ENCODE data around the gene MORN4.

Gene MORN4

DNA sequence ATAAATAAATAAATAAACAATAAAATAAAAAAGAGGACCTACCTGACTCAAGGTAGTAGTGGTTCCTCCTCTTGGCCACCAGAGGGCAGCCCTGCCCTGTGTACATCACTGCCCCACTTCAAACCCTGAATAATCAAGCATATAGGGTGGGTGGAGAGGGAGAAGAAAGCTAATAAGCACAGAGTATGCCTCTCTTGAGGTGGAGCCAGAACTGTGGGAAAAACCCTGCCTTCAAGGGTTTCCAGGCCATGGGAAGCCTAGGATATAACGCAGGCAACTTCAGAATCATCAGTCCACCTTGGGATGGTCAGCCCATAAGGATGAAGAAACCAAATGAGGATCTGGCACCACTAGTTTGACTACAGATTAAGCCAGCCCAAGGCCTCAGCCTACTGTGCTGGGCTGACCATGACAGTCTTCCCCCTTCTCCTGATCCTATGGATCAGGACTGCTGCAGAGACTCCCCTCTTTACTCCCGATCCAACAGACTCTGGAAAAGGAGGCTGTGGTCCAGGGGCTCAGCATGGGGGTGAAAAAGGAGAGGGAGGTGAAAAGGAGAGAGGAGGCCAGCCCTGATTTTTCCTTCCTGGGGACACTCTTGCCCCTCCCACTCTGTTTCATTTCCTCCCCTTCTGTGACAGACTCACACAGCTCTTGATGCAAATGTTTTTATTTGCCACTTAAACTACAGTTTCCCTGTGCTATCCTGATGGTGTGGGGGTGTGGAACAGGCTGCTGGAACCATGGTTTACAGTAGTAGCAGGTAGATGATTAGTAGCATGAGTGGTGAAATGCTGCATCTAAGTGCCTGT, 43.7 kb upstream of the MORN4 start:
- Histone ChIP-seq H3K9me2 (ENCODE audit: low read depth, low read length) (no peaks in the 10 kb centered on the region), H4K20me1 (ENCODE audit: insufficient read depth, low read length) (no peaks in the 10 kb centered on the region), H3F3A (ENCODE audit: insufficient read depth, low read length) (no peaks in the 10 kb centered on the region), H3K27me3 (ENCODE audit: insufficient read depth, low read length) (no peaks in the 10 kb centered on the region), H2AFZ (ENCODE audit: low read length) (no peak overlapping the region), H3K36me3 (ENCODE audit: insufficient read depth, low read length) (no peaks in the 10 kb centered on the region; the same call in 1 of the 2 replicates), H3K9ac (ENCODE audit: low read length) (no peak overlapping the region), H3K27ac (ENCODE audit: low read depth, low read length, poor library complexity, severe bottlenecking) (no peak overlapping the region), H3K4me3 (ENCODE audit: low read depth, low read length, poor library complexity, severe bottlenecking) (no peak overlapping the region), H3K79me2 (ENCODE audit: insufficient read depth, low read length) (no peaks in the 10 kb centered on the region), H3K4me1 (ENCODE audit: insufficient read depth, low read length, severe bottlenecking) (no peaks in the 10 kb centered on the region), H3K9me3 (ENCODE audit: low read length) (no peaks in the 10 kb centered on the region), H3K4me2 (ENCODE audit: low read length) (no peak overlapping the region)
- TF ChIP-seq, protein P1, sequence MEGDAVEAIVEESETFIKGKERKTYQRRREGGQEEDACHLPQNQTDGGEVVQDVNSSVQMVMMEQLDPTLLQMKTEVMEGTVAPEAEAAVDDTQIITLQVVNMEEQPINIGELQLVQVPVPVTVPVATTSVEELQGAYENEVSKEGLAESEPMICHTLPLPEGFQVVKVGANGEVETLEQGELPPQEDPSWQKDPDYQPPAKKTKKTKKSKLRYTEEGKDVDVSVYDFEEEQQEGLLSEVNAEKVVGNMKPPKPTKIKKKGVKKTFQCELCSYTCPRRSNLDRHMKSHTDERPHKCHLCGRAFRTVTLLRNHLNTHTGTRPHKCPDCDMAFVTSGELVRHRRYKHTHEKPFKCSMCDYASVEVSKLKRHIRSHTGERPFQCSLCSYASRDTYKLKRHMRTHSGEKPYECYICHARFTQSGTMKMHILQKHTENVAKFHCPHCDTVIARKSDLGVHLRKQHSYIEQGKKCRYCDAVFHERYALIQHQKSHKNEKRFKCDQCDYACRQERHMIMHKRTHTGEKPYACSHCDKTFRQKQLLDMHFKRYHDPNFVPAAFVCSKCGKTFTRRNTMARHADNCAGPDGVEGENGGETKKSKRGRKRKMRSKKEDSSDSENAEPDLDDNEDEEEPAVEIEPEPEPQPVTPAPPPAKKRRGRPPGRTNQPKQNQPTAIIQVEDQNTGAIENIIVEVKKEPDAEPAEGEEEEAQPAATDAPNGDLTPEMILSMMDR (IDR thresholded peaks at IDR 0.05; ENCODE audit: low read length) = peak; percentile 44
- no peak for TF ChIP-seq EZH2 (IDR thresholded peaks at IDR 0.05; ENCODE audit: borderline replicate concordance, low read length)

DNA sequence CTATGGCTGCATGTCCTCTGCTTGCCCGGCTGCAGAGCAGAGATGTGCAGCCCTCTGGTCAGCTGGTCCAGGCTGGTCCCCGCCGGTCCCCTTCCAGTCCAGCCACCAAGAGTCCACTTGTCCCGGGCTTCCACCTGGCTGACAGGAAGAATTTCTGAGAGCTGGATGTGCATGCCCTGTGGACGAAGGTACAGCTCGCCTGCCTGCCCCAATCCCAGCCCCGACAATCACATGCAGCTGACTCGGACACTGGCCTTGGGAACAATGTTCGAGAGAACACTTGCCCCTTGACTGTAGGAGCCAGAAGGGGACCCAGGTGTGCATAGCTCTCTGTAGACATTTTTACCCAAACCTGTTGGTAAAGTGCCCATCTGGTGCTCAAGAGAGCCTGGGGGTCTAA, 41.9 kb upstream of the MORN4 start:
- H3K79me2 ChIP-seq (ENCODE audit: insufficient read depth, low read length) = no peaks in the 10 kb centered on the region
- no peaks in the 10 kb centered on the region; the same call in 1 of the 2 replicates for H3K36me3 ChIP-seq (ENCODE audit: insufficient read depth, low read length)
- no peaks in the 10 kb centered on the region for H4K20me1 ChIP-seq (ENCODE audit: insufficient read depth, low read length)
- TF ChIP-seq, protein P1 (IDR thresholded peaks at IDR 0.05; ENCODE audit: low read length) = no peak
- TF ChIP-seq EZH2 (IDR thresholded peaks at IDR 0.05; ENCODE audit: borderline replicate concordance, low read length) = no peak
- H3K9me2 ChIP-seq (ENCODE audit: low read depth, low read length) = no peaks in the 10 kb centered on the region
- H3K27ac ChIP-seq (ENCODE audit: low read depth, low read length, poor library complexity, severe bottlenecking) = no peak overlapping the region
- no peak overlapping the region for H2AFZ ChIP-seq (ENCODE audit: low read length)
- H3F3A ChIP-seq (ENCODE audit: insufficient read depth, low read length) = no peaks in the 10 kb centered on the region
- H3K9ac ChIP-seq (ENCODE audit: low read length) = no peak overlapping the region
- no peaks in the 10 kb centered on the region for H3K27me3 ChIP-seq (ENCODE audit: insufficient read depth, low read length)
- no peaks in the 10 kb centered on the region for H3K9me3 ChIP-seq (ENCODE audit: low read length)
- no peaks in the 10 kb centered on the region for H3K4me1 ChIP-seq (ENCODE audit: insufficient read depth, low read length, severe bottlenecking)
- no peak overlapping the region for H3K4me2 ChIP-seq (ENCODE audit: low read length)
- no peak overlapping the region for H3K4me3 ChIP-seq (ENCODE audit: low read depth, low read length, poor library complexity, severe bottlenecking)

DNA sequence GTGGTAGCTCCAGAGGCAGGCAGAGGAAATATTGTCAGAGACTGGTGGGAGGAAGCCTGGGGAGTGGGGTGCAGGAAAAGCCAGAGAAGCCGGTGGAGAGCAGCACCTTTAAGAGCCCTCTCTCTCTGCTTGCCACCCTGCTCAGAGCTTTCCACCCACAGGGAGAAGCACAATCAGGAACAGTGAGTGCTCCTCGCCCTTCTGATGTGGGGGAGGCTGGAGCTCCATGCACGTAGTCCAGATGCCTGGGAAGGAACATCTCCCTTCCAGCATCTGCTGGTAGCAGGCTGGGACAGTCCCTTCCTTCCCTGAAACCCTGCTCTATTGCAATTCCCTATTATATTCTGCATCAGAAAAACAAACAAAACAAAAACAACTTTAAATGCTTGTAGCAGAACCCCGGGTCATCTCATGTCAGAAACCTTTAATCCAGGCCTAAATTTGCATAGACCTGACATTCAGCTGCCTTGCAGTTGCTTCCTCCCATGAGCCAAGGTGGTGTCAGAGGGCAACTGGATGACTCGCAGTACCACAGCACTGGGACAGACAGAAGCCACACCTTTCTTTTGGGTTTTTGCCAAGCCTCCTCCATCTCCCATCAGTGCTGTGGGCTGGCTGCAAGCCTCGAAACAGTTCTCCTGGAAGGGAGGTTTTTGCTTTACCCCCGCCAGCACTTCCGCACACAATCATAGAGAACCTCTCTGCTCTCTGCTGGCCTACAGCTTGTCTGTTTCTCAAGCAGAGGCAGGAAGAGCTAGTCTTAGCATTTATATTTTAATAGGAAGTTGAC, 40.6 kb upstream of the MORN4 start:
- no peaks in the 10 kb centered on the region; the same call in 1 of the 2 replicates for H3K36me3 ChIP-seq (ENCODE audit: insufficient read depth, low read length)
- TF ChIP-seq, protein P1 (IDR thresholded peaks at IDR 0.05; ENCODE audit: low read length) = no peak
- no peak for TF ChIP-seq EZH2 (IDR thresholded peaks at IDR 0.05; ENCODE audit: borderline replicate concordance, low read length)

More for the DNA sequence above, 40.6 kb upstream of the MORN4 start:
- H3K9me3 ChIP-seq (ENCODE audit: low read length) = no peaks in the 10 kb centered on the region
- H3K4me2 ChIP-seq (ENCODE audit: low read length) = no peak overlapping the region
- H3K4me1 ChIP-seq (ENCODE audit: insufficient read depth, low read length, severe bottlenecking) = no peaks in the 10 kb centered on the region
- H3K9ac ChIP-seq (ENCODE audit: low read length) = no peak overlapping the region
- no peak overlapping the region for H3K27ac ChIP-seq (ENCODE audit: low read depth, low read length, poor library complexity, severe bottlenecking)
- no peaks in the 10 kb centered on the region for H4K20me1 ChIP-seq (ENCODE audit: insufficient read depth, low read length)
- no peak overlapping the region for H3K4me3 ChIP-seq (ENCODE audit: low read depth, low read length, poor library complexity, severe bottlenecking)
- no peaks in the 10 kb centered on the region for H3K79me2 ChIP-seq (ENCODE audit: insufficient read depth, low read length)
- no peaks in the 10 kb centered on the region for H3K27me3 ChIP-seq (ENCODE audit: insufficient read depth, low read length)
- H3K9me2 ChIP-seq (ENCODE audit: low read depth, low read length) = no peaks in the 10 kb centered on the region
- H2AFZ ChIP-seq (ENCODE audit: low read length) = no peak overlapping the region
- no peaks in the 10 kb centered on the region for H3F3A ChIP-seq (ENCODE audit: insufficient read depth, low read length)
